Measurements from ENCODE around the gene ABI3BP. TPM values are rescaled to one million over a fixed set of nuclear protein-coding genes. Genes with fewer than 3 reads are reported as not detected.
A peak's percentile ranks its signal among the peaks of the same experiment; 100 is the strongest.

ABI3BP gene
- polyA plus RNA-seq, 3 donors, result not detected

GRCh38 chr3:100717637-100718487, 275.4 kb downstream of the ABI3BP start:
- Mint-ChIP-seq H3K4me3 (no peak overlapping the region), H3K27me3 (ENCODE audit: low read depth in 3 of 3) (no peaks in the 10 kb centered on the region), H3K4me1 (peaks cover 23% of the 10 kb centered on the region), H3K27ac (peak overlapping the region in 4 of 7 donors; percentile 26 to 84 (median 51)), H3K36me3 (peaks cover 69 to 88% of the 10 kb centered on the region in 2 donors), H3K9me3 (peaks cover 0 to 2% (median 0%) of the 10 kb centered on the region in 7 donors)
- Histone ChIP-seq H4K20me1 (ENCODE audit: insufficient read depth, low read length) (peaks cover 70% of the 10 kb centered on the region), H3K36me3 (replicated peaks in 1 of 2; ENCODE audit: control insufficient read depth in 1 of 2, insufficient read depth in 2 of 2, low read length in 2 of 2) (peaks cover 46 to 85% of the 10 kb centered on the region in 2 donors), H2AFZ (ENCODE audit: insufficient read depth, low read depth, low read length, poor library complexity, severe bottlenecking) (no peak overlapping the region), H3K9ac (ENCODE audit: insufficient read depth, low read length, poor library complexity, severe bottlenecking) (no peak overlapping the region), H3K9me3 (replicated peaks in 1 of 2; ENCODE audit: control insufficient read depth in 1 of 2, insufficient read depth in 1 of 2, low read length in 2 of 2) (no peaks in the 10 kb centered on the region), H3K27me3 (ENCODE audit: control insufficient read depth in 2 of 2, insufficient read depth in 2 of 2, low read length in 2 of 2) (no peaks in the 10 kb centered on the region), H3K4me2 (replicated peaks; ENCODE audit: extremely low read depth, low read length, poor library complexity, severe bottlenecking) (no peak overlapping the region), H3K4me3 (replicated peaks in 1 of 3; ENCODE audit: low read depth in 2 of 3, low read length in 3 of 3) (no peak overlapping the region), H3K4me1 (ENCODE audit: control insufficient read depth in 1 of 2, insufficient read depth in 2 of 2, low read length in 2 of 2) (no peaks in the 10 kb centered on the region), H3K27ac (ENCODE audit: low read depth in 1 of 2, low read length in 2 of 2) (peak overlapping the region in 1 of 2 donors; percentile 5), H3K79me2 (ENCODE audit: insufficient read depth, low read length) (peaks cover 77% of the 10 kb centered on the region)
- no peak for TF ChIP-seq CTCF (IDR thresholded peaks at IDR 0.05)
- intact Hi-C loops (cut with micrococcal nuclease), result no loop called here
- WGBS (ENCODE audit: insufficient coverage), result 100% methylated on average over 3 of the region's 4 CpGs
- no peak for DNase-seq

- Mint-ChIP-seq H3K27me3 (ENCODE audit: low read depth in 3 of 3) (no peaks in the 10 kb centered on the region), H3K9me3 (peaks cover 0 to 2% (median 0%) of the 10 kb centered on the region in 7 donors), H3K4me1 (peaks cover 29% of the 10 kb centered on the region), H3K27ac (peak overlapping the region in 4 of 7 donors; percentile 17 to 26 (median 22)), H3K4me3 (no peak overlapping the region), H3K36me3 (peaks cover 63 to 80% of the 10 kb centered on the region in 2 donors)
- Histone ChIP-seq H3K4me2 (replicated peaks; ENCODE audit: extremely low read depth, low read length, poor library complexity, severe bottlenecking) (no peak overlapping the region), H4K20me1 (ENCODE audit: insufficient read depth, low read length) (peaks cover 78% of the 10 kb centered on the region), H3K36me3 (replicated peaks in 1 of 2; ENCODE audit: control insufficient read depth in 1 of 2, insufficient read depth in 2 of 2, low read length in 2 of 2) (peaks cover 40 to 77% of the 10 kb centered on the region in 2 donors), H2AFZ (ENCODE audit: insufficient read depth, low read depth, low read length, poor library complexity, severe bottlenecking) (no peak overlapping the region), H3K27me3 (ENCODE audit: control insufficient read depth in 2 of 2, insufficient read depth in 2 of 2, low read length in 2 of 2) (no peaks in the 10 kb centered on the region), H3K4me3 (replicated peaks in 1 of 3; ENCODE audit: low read depth in 2 of 3, low read length in 3 of 3) (no peak overlapping the region), H3K9ac (ENCODE audit: insufficient read depth, low read length, poor library complexity, severe bottlenecking) (no peak overlapping the region), H3K9me3 (replicated peaks in 1 of 2; ENCODE audit: control insufficient read depth in 1 of 2, insufficient read depth in 1 of 2, low read length in 2 of 2) (no peaks in the 10 kb centered on the region), H3K27ac (ENCODE audit: low read depth in 1 of 2, low read length in 2 of 2) (no peak overlapping the region), H3K79me2 (ENCODE audit: insufficient read depth, low read length) (peaks cover 85% of the 10 kb centered on the region), H3K4me1 (ENCODE audit: control insufficient read depth in 1 of 2, insufficient read depth in 2 of 2, low read length in 2 of 2) (no peaks in the 10 kb centered on the region)
- 100% methylated on average over 1 of the region's 2 CpGs for WGBS (ENCODE audit: insufficient coverage)
- intact Hi-C loops (cut with micrococcal nuclease), result no loop called here
- no peak for DNase-seq
- TF ChIP-seq CTCF (IDR thresholded peaks at IDR 0.05), result no peak
Measured at GRCh38 chr3:100717063-100717462, 276.2 kb downstream of the ABI3BP start.

All from CD14-positive monocyte (primary cell).